NCI-H82 treated with DMSO at 0.1 percent for 48 hours (cell line): ENCODE data around the gene ERGIC1.
"Not testable (repeated sequence)": the region's sequence is repeated elsewhere in the genome, so short reads cannot be mapped to it uniquely, and the experiment has no call there.

Source experiments
- DNase-seq: peaks from one replicate; lab custom pipeline; 2025; ENCODE audit not compliant: unreplicated experiment; lab: John Stamatoyannopoulos, UW

Gene ERGIC1

GRCh38 chr5:172877466-172878260 lies 43.6 kb downstream of the ERGIC1 start:
- DNase-seq: no peak

DNA sequence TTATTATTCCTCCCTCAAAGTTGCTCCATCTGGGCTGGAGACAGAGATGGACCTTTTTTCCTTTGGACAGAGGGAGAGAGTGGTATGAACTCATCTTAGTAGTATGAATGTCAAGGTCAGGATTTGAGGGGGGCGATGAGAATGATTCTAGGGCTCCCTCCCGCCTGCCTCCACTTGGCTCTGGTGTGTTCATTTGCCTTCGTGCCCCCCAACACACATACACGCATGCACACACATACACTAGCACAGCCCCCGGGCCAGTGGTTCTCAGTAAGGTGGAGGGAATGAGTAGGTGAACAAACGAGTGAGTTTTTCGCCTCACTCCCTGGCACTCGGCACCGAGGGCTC lies 44.5 kb downstream of the ERGIC1 start:
- no peak for DNase-seq

DNA sequence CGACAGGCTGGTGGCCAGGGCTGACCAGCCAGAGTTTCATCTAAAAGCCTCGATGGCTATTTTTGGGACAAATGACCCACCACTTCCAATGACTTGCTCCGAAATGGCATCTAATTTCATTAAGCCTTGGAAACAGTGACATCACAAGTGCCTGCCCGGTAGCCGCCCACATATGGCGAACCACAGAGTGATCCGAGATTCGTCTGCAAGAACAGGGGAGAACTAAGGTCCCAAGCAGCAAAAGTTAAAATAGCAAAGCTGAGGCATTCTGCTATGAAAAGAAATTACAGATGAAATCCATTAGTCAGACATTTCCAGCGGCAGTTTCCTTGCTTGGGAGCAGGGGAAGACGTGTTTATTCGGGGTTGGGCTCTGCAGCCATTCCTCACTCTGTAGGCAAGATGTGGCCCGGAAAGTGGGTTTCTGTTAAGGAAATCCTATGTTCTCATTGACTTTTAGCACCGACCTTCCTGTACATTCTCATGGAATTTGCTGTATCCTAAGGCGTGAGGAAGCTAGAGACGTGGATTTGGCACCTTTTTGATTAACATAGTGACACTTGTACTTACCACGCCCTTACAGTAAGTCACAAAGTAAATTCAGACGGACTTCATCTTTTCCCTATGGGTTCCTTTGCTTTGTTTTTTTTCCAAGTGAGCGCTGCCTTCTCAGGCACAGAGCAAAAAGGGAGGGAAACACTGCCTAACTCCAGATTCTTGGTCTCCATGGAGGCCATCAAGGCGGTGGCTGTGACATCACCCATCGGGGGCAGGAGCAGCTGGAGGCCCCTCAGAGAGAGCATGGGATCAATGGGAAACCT lies 45.1 kb downstream of the ERGIC1 start:
- DNase-seq: no peak

- no peak for DNase-seq
Observed at GRCh38 chr5:172881691-172882370, 47.8 kb downstream of the ERGIC1 start.

DNA sequence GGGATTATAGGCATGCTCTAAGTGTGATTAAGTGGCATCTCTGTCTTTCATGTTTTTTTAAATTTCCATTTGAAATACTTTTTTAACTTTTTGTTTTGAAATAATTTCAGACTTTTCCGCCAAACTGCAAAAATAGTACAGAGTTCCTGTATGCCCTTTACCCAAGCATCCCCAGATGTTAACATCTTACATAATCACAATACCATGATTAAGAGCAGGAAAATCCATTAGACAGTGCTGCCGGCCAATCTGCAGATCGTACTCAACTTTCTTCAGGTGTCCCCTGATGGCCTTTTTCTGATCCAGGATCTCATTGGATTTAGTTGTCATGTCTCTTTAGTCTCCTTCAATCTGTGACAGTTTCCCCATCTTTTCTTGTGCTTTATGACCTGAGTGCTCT lies 49.0 kb downstream of the ERGIC1 start:
- DNase-seq: no peak

DNA sequence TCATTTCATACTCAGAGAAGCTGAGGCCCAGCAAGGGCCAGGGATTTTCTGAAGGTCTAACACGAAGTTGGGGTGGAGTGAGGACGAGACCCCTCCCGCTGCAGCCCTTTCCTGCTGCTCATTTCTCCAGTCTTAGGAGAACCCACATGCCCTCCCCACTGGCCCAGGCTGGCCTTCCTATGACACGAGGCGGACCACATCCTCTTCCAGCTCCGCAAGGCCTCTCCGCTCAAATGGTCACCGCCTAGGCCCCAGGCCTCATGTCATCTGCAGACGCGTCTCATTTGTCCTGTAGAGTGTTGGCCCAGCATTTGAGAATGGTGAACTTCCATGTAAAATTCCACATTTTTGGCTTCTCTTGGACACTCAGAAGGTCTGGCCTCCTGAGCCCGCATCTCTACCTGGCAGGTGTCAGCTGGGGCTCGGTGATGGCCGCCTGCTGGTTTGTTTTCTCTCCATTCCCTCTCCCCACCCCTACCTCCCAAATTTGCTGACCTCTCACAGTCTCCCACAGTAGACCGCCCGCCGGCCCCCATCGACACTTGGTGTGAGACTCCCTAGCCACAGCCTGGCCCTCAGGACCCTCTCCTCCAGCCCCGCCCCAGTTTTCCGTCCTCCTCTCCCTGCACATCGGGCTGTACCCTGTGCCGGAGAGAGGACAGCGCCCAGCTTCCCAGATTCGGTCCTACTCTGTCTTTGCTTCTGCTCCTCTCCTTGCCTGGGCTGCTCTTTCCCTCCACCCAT lies 51.7 kb downstream of the ERGIC1 start:
- no peak for DNase-seq

- DNase-seq: no peak
Observed at GRCh38 chr5:172886476-172886875, 52.4 kb downstream of the ERGIC1 start.

DNA sequence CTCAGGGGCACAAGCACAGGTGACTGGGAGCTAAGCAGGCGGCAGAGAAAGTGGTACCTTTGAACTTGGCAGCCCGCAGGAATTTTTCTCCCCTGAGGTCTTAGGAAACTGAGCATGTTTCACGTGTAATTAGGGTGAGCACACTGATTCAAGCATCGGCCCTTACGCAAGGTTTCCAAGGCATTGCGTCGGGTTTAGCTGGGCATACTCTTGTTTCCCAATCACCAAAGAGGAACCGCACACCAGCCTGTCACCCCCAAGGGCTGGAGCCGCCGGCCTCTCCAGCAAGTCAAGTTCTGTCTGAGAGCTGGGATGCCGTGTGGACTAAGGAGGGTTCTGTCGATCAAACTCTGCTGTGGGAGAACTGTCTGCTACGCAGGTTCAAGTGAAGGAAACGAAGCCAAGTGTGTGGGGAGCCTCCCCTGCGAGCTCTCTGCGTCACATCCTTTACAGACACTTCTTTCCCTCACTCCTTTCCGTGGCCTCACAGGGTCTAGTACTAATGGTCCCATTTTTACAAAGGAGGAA lies 53.0 kb downstream of the ERGIC1 start:
- no peak for DNase-seq

- no peak for DNase-seq
Observed at GRCh38 chr5:172887692-172888091, 53.6 kb downstream of the ERGIC1 start.

GRCh38 chr5:172890659-172891058 lies 56.6 kb downstream of the ERGIC1 start:
- no peak for DNase-seq

- DNase-seq: no peak
Observed at GRCh38 chr5:172891716-172892421, 57.8 kb downstream of the ERGIC1 start.

GRCh38 chr5:172892713-172893112 lies 58.7 kb downstream of the ERGIC1 start:
- DNase-seq: no peak

- no peak for DNase-seq
Observed at GRCh38 chr5:172894767-172895388, 60.8 kb downstream of the ERGIC1 start.

- no peak for DNase-seq
Observed at GRCh38 chr5:172895549-172895948, 61.5 kb downstream of the ERGIC1 start.

DNA sequence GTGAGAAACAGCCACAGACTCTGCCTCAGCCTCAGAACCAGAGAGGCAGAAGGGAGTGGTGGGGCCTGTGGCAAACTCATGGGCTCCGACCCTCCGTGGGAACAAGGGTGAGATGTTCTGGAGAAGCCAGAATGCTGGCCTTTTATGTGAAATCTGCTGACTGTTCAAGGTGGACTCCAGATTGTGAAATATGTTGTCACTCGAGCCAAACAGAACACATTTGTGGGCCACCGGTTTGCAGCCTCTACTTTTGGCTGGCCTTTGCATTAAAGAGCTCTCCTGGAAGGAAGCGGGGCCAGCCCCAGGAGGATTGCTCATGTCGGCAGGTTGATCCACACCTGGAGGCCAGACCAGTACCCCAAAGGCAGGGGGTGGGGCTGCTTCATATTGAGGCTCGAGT lies 62.4 kb downstream of the ERGIC1 start:
- no peak for DNase-seq

DNA sequence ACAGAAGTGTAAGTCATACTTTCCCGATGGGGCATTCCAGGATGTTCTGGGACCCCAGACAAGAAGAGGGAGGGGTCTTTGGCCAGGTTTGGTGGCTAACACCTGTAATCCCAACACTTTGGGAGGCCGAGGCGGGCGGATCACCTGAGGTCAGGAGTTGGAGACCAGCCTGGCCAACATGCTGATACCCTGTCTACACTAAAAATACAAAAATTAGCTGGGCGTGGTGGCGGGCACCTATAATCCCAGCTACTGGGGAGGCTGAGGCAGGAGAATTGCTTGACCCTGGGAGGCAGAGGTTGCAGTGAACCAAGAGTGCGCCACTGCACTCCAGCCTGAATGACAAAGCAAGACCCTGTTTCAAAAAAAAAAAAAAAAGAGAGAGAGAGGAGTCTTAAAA lies 63.0 kb downstream of the ERGIC1 start:
- DNase-seq: not testable (repeated sequence)

GRCh38 chr5:172897481-172898217 lies 63.6 kb downstream of the ERGIC1 start:
- no peak for DNase-seq

DNA sequence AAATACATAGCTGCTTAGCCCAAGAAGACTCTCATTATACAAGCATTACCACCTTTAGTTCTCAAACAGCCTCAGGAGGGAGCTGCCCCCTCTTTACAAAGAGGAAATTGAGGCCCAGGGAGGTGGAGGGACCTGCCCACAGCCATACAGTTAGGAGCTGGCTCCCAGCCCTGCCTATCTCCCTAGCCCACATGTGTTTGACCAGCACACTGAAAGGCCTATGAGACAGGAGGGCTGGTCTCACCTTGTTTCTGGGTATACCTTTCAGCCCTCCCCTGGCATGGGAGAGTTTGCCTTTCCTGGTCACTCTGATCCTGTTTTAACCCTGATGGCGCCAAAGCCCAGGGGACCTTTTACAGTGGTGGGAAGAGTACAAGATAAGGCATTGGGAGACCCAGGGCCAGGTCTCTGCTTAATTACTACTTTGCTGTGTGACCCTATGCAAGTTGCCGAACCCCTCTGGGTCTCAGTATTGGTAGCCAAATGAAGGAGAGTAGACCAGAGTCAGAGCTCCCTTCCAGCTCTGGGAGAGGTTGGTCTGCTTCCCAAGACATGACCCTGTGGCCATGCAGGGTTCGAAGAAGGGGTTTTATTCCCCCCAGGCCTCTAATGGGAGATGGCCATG lies 64.3 kb downstream of the ERGIC1 start:
- no peak for DNase-seq
